GM13976 (cell line): ENCODE measurements around the gene CLBA1.

Experiments used
- DNase-seq: peaks from one replicate; pipeline ENCODE4 v3.0.0; 2012; ENCODE audit warnings: low spot score
- CTCF ChIP-seq: IDR thresholded peaks from 2 replicates; pipeline ENCODE4 v1.5.1; 2012; ENCODE audit warnings: borderline replicate concordance, mild to moderate bottlenecking; ENCODE audit not compliant: insufficient read depth; ENCODE audit errors: extremely low read depth, missing control alignments, control extremely low read depth
- in situ Hi-C: fragments of 300-500 bp; cut with MboI; formaldehyde crosslinking; loops from one replicate; pipeline ENCODE4 v1.12.0; 2022; ENCODE audit warnings: low sequenced_read_pairs, mixed read lengths, inconsistent platforms; ENCODE audit not compliant: unreplicated experiment

Gene CLBA1

GRCh38 chr14:104985675-104986486, at the start of gene CLBA1:
Gene CLBA1 (plus strand): TSS chr14:104985788. CDS start chr14:104986432, 644 bp downstream.
- peak; percentile 100 for DNase-seq
- in situ Hi-C loops: loop anchor here (10.0 kb wide), 1 partner anchor 49 kb away; no protein-coding TSS in a partner anchor
- no peak for TF ChIP-seq CTCF

GRCh38 chr14:104935955-104936354, 49.6 kb upstream of the CLBA1 start:
- TF ChIP-seq CTCF: no peak
- in situ Hi-C loops: no loop called here

GRCh38 chr14:104936361-104937155, 49.0 kb upstream of the CLBA1 start:
- no peak for TF ChIP-seq CTCF
- in situ Hi-C loops: no loop called here
- DNase-seq: peak; percentile 24

More at GRCh38 chr14:104935955-104936354, 49.6 kb upstream of the CLBA1 start:
- DNase-seq: peak; percentile 17

- in situ Hi-C loops: no loop called here
- no peak for TF ChIP-seq CTCF
- DNase-seq: peak; percentile 21
Observed at GRCh38 chr14:104937161-104937560, 48.4 kb upstream of the CLBA1 start.

- TF ChIP-seq CTCF: no peak
- in situ Hi-C loops: no loop called here
- peak; percentile 6 for DNase-seq
Observed at GRCh38 chr14:104937694-104938365, 47.8 kb upstream of the CLBA1 start.

- DNase-seq: no peak
- no peak for TF ChIP-seq CTCF
- in situ Hi-C loops: no loop called here
Observed at GRCh38 chr14:104938436-104938835, 47.2 kb upstream of the CLBA1 start.
